Endothelial cell of umbilical vein (primary cell): ENCODE results near the gene LTBP1. TPM values are rescaled to one million over a fixed set of nuclear protein-coding genes. Genes with fewer than 3 reads are reported as not detected.

Experiments used
- BruUV-seq: library from RNA; stranded (reverse); fragments of 400-500 nt; replicated peaks from 2 replicates; lab custom pipeline; 2021; lab: Mats Ljungman, UMichigan
- CTCF ChIA-PET: fragments of 300-600, 350-600 bp; sonication (Branson Sonifier 250); formaldehyde crosslinking; loops from one replicate; lab custom pipeline; 2021; ENCODE audit warnings: antibody characterized with exemption, inconsistent platforms; lab: Charles Lee
- POLR2A ChIA-PET: fragments of 300-600, 350-600 bp; sonication (Branson Sonifier 250); formaldehyde crosslinking; loops from one replicate; lab custom pipeline; 2021; ENCODE audit warnings: antibody characterized with exemption, inconsistent platforms; lab: Charles Lee
- DNase-seq: peaks from one replicate; pipeline ENCODE4 v3.0.0-alpha.2; 2011; ENCODE audit warnings: low read depth, low spot score
- FAIRE-seq: peaks from 2 replicates; lab custom pipeline; 2011; peaks lifted over from hg19 to GRCh38; lab: Jason Lieb, UNC
- H2AFZ ChIP-seq: 2 replicates; pipeline ENCODE4 v1.6.0; 2012; ENCODE audit warnings: low read depth, low read length, control low read depth, inconsistent platforms
- H3K27ac ChIP-seq: 2 replicates; pipeline ENCODE4 v1.5.1; 2011; ENCODE audit warnings: low read depth, mild to moderate bottlenecking, control low read depth, low read length, moderate library complexity; ENCODE audit not compliant: insufficient read depth
- H3K27me3 ChIP-seq, 2 experiments: 2 replicates each; pipeline versions ENCODE4 v1.6.0 to v1.6.1; 2011; ENCODE audit warnings: low read length in 2 of 2, mixed read lengths in 1 of 2; ENCODE audit not compliant: control insufficient read depth in 2 of 2, insufficient read depth in 2 of 2
- H3K36me3 ChIP-seq, 2 experiments: 2 replicates in 1 of 2; 3 replicates in 1 of 2; pipeline ENCODE4 v1.5.1; 2011; ENCODE audit warnings: low read length in 2 of 2, mild to moderate bottlenecking in 1 of 2, moderate library complexity in 1 of 2; ENCODE audit not compliant: control insufficient read depth in 2 of 2, insufficient read depth in 2 of 2; ENCODE audit errors: extremely low read depth in 1 of 2
- H3K4me1 ChIP-seq: 3 replicates; pipeline ENCODE4 v1.5.1; 2011; ENCODE audit warnings: mild to moderate bottlenecking, low read length; ENCODE audit not compliant: control insufficient read depth, insufficient read depth; ENCODE audit errors: extremely low read depth
- H3K4me2 ChIP-seq: 2 replicates; pipeline ENCODE4 v1.6.1; 2011; ENCODE audit warnings: low read length, control low read depth, mixed read lengths; ENCODE audit not compliant: insufficient read depth
- H3K4me3 ChIP-seq, 3 experiments: fragments of 200-600 bp in 1 of 3; sonication (generic), shearing (Covaris generic) in 1 of 3; replicated peaks in 1 of 3; 2 replicates each; pipeline ENCODE4 v1.5.1; 2011 to 2016; ENCODE audit warnings: control low read depth in 3 of 3, low read length in 3 of 3, mild to moderate bottlenecking in 2 of 3, inconsistent platforms in 1 of 3, low read depth in 1 of 3, moderate library complexity in 1 of 3; ENCODE audit not compliant: insufficient read depth in 1 of 3
- H3K79me2 ChIP-seq: 2 replicates; pipeline ENCODE4 v1.6.0; 2012; ENCODE audit warnings: low read length, inconsistent platforms; ENCODE audit not compliant: control insufficient read depth, insufficient read depth
- H3K9ac ChIP-seq: replicated peaks from 2 replicates; pipeline ENCODE3; 2011; ENCODE audit warnings: low read length, control low read depth; ENCODE audit not compliant: insufficient read depth; ENCODE audit errors: extremely low read depth
- H3K9me1 ChIP-seq: replicated peaks from 3 replicates; pipeline ENCODE4 v1.6.0; 2011; ENCODE audit warnings: mild to moderate bottlenecking, low read length; ENCODE audit not compliant: control insufficient read depth, insufficient read depth; ENCODE audit errors: extremely low read depth
- H3K9me3 ChIP-seq: replicated peaks from 2 replicates; pipeline ENCODE4 v1.5.1; 2012; ENCODE audit warnings: low read length, inconsistent platforms; ENCODE audit not compliant: control insufficient read depth, insufficient read depth
- H4K20me1 ChIP-seq: replicated peaks from 2 replicates; pipeline ENCODE3; 2011; ENCODE audit warnings: mild to moderate bottlenecking, low read length; ENCODE audit not compliant: control insufficient read depth, insufficient read depth; ENCODE audit errors: extremely low read depth
- CTCF ChIP-seq, 2 donors: IDR thresholded peaks; 1 replicate in 1 of 2; 2 replicates in 1 of 2; pipeline ENCODE4 v1.5.1; 2011; ENCODE audit warnings: low read length in 2 of 2, mild to moderate bottlenecking in 2 of 2, moderate library complexity in 2 of 2, control low read depth in 1 of 2, inconsistent platforms in 1 of 2, low read depth in 1 of 2; ENCODE audit not compliant: insufficient read depth in 1 of 2; ENCODE audit errors: extremely low read depth in 1 of 2
- EZH2 ChIP-seq: IDR thresholded peaks from 2 replicates; pipeline ENCODE4 v1.6.1; 2012; ENCODE audit warnings: borderline replicate concordance, low read depth, mild to moderate bottlenecking, moderate library complexity, low read length, inconsistent platforms; ENCODE audit not compliant: severe bottlenecking
- FOS ChIP-seq: IDR thresholded peaks from 2 replicates; pipeline ENCODE4 v1.6.1; 2011; ENCODE audit warnings: mild to moderate bottlenecking, low read length, moderate library complexity, borderline replicate concordance; ENCODE audit not compliant: insufficient read depth
- GATA2 ChIP-seq: IDR thresholded peaks from 2 replicates; pipeline ENCODE4 v1.7.0; 2011; ENCODE audit warnings: low read depth, mild to moderate bottlenecking, moderate library complexity, mixed read lengths, low read length; ENCODE audit not compliant: insufficient read length, insufficient read depth
- JUN ChIP-seq: IDR thresholded peaks from 2 replicates; pipeline ENCODE4 v1.6.1; 2011; ENCODE audit warnings: borderline replicate concordance, low read depth; ENCODE audit not compliant: insufficient read length, insufficient read depth
- MAX ChIP-seq: IDR thresholded peaks from 2 replicates; pipeline ENCODE4 v1.6.1; 2011; ENCODE audit not compliant: insufficient read depth, insufficient read length
- MYC ChIP-seq: IDR thresholded peaks from one replicate; pipeline ENCODE4 v1.6.1; 2011; ENCODE audit warnings: mild to moderate bottlenecking, low read depth, low read length
- POLR2A ChIP-seq: IDR thresholded peaks from 2 replicates; pipeline ENCODE4 v1.6.1; 2012; ENCODE audit warnings: low read depth, mild to moderate bottlenecking, control low read depth, low read length
- POLR2AphosphoS5 ChIP-seq: IDR thresholded peaks from 2 replicates; pipeline ENCODE4 v1.6.1; 2012; ENCODE audit warnings: low read depth, mild to moderate bottlenecking, control low read depth, low read length, moderate library complexity; ENCODE audit not compliant: insufficient read depth
- dilution Hi-C: fragments of 300-500 bp; cut with MboI; formaldehyde crosslinking; loops from one replicate; pipeline ENCODE4 v1.15.0; 2019; ENCODE audit warnings: low sequenced_read_pairs; ENCODE audit not compliant: extremely low pct_ligation_motif_present
- intact Hi-C: fragments of 100-400 bp; cut with micrococcal nuclease; formaldehyde crosslinking; loops from one replicate; pipeline ENCODE4 v1.10.0; 2022
- polyA plus RNA-seq, 4 experiments: library from polyadenylated mRNA; depleted of rRNA in 3 of 4; stranded (reverse) in 3 of 4; unstranded in 1 of 4; fragments of >200 nt; gene quantifications; 2 replicates each; pipeline versions ENCODE4 v1.2.1 to v1.2.3, GENCODE V29; 2011 to 2012; ENCODE audit warnings: missing spikeins in 1 of 4
- total RNA-seq: library from RNA; stranded (reverse); gene quantifications from 2 replicates; pipeline ENCODE4 v1.2.3, GENCODE V29; 2021

LTBP1 gene
- total and polyA plus RNA-seq, 2 donors (not counting 3 experiments of a cell fraction or from before 2014, with no cell fraction given): 57.4 to 68.2 TPM

GRCh38 chr2:33104052-33104623, 157.4 kb downstream of the LTBP1 start:
- no peaks in the 10 kb centered on the region for H3K9me1 ChIP-seq
- H3K79me2 ChIP-seq: no peaks in the 10 kb centered on the region
- H3K9ac ChIP-seq: peak overlapping the region; percentile 64
- H3K27ac ChIP-seq: peak overlapping the region; percentile 72
- H3K36me3 ChIP-seq: no peaks in the 10 kb centered on the region
- H4K20me1 ChIP-seq: no peaks in the 10 kb centered on the region
- no peak overlapping the region for H3K4me3 ChIP-seq
- peak overlapping the region; percentile 9 for H2AFZ ChIP-seq
- peaks cover 18% of the 10 kb centered on the region for H3K4me1 ChIP-seq
- no peak for TF ChIP-seq EZH2
- no peak for TF ChIP-seq MAX
- no peak for TF ChIP-seq MYC
- no peak for TF ChIP-seq GATA2
- no peak for TF ChIP-seq FOS
- TF ChIP-seq CTCF (IDR thresholded peaks at IDR 0.05; ENCODE audit: extremely low read depth in 1 of 2, insufficient read depth in 1 of 2, low read depth in 1 of 2, low read length in 2 of 2): no peak
- TF ChIP-seq POLR2AphosphoS5: peak; percentile 13
- no peak for TF ChIP-seq POLR2A
- peak; percentile 13 for TF ChIP-seq JUN
- FAIRE-seq (peak; percentile 88), DNase-seq (peak; percentile 94)
- intact Hi-C loops: loop anchor here (5.0 kb wide), 1 partner anchor 108 kb away; no protein-coding TSS in a partner anchor
- no peaks in the 10 kb centered on the region for H3K9me3 ChIP-seq
- H3K27me3 ChIP-seq: no peaks in the 10 kb centered on the region
- CTCF ChIA-PET: interaction anchor here (0.6 kb wide), 1 partner anchor 14 kb away, joined by 3 read pairs; no protein-coding TSS in a partner anchor
- BruUV-seq: TSS peak; percentile 81
- POLR2A ChIA-PET: no interaction called here
- peak overlapping the region; percentile 37 for H3K4me2 ChIP-seq
- dilution Hi-C loops: no loop called here
